Kidney (tissue), 14 donors: Measurements from ENCODE around the gene NEURL4. TPM values are rescaled to one million over a fixed set of nuclear protein-coding genes. Genes with fewer than 3 reads are reported as not detected.

ENCODE experiments used
- DNase-seq, 5 donors: peaks; one replicate each; pipeline ENCODE4 v3.0.0-alpha.2; 2013 to 2020
- FAIRE-seq: peaks from 2 replicates; lab custom pipeline; 2012; peaks lifted over from hg19 to GRCh38; lab: Jason Lieb, UNC
- H3K27ac ChIP-seq, 2 donors: one replicate each; pipeline ENCODE4 v1.7.0; 2013; ENCODE audit warnings: low read depth in 2 of 2, low read length in 2 of 2, inconsistent platforms in 1 of 2
- H3K27me3 ChIP-seq: one replicate; pipeline ENCODE4 v1.7.1; 2013; ENCODE audit warnings: low read length, inconsistent platforms; ENCODE audit not compliant: control insufficient read depth, insufficient read depth
- H3K36me3 ChIP-seq, 3 donors: one replicate each; pipeline versions ENCODE4 v1.7.0 to v1.7.1; 2013; ENCODE audit warnings: low read length in 3 of 3, control low read depth in 1 of 3, inconsistent platforms in 1 of 3; ENCODE audit not compliant: insufficient read depth in 3 of 3, control insufficient read depth in 2 of 3
- H3K4me1 ChIP-seq, 3 donors: one replicate each; pipeline versions ENCODE4 v1.7.0 to v1.7.1; 2013; ENCODE audit warnings: low read length in 3 of 3, inconsistent platforms in 1 of 3, low read depth in 1 of 3; ENCODE audit not compliant: control insufficient read depth in 2 of 3, insufficient read depth in 2 of 3
- H3K4me3 ChIP-seq, 3 donors: one replicate each; pipeline versions ENCODE4 v1.7.0 to v1.8.1; 2013; ENCODE audit warnings: low read length in 3 of 3, control low read depth in 1 of 3, inconsistent platforms in 1 of 3
- H3K9ac ChIP-seq, 3 donors: one replicate each; pipeline versions ENCODE4 v1.7.0 to v1.7.1; 2013; ENCODE audit warnings: low read length in 3 of 3, control low read depth in 1 of 3, inconsistent platforms in 1 of 3
- H3K9me3 ChIP-seq, 3 donors: one replicate each; pipeline versions ENCODE4 v1.7.0 to v1.7.1; 2013; ENCODE audit warnings: low read length in 3 of 3, control low read depth in 1 of 3, inconsistent platforms in 1 of 3; ENCODE audit not compliant: control insufficient read depth in 2 of 3, insufficient read depth in 1 of 3
- intact Hi-C: fragments of 100-400 bp; cut with DNase I; formaldehyde crosslinking; loops from one replicate; pipeline ENCODE4 v1.11.1; 2022
- polyA plus RNA-seq: library from polyadenylated mRNA; stranded (reverse); fragments of 350-450 nt; fragmentation: Illumina TruSeq; extraction: RNeasy Lipid Tissue Mini Kit (QIAGEN cat#74804); gene quantifications from one replicate; pipeline ENCODE4 v1.2.3, GENCODE V29; 2014; ENCODE audit warnings: low read depth, low replicate concordance; ENCODE audit not compliant: insufficient read depth
- total RNA-seq: library from RNA; stranded (reverse); fragmentation: NEBNext Ultra II Directional; extraction: Animal tissue kit (Norgen Biotek cat#: 25700); gene quantifications from one replicate; pipeline ENCODE4 v1.2.1, GENCODE V29; 2021
- TF ChIP-seq, protein P1 (sequence below): IDR thresholded peaks from 3 replicates; pipeline ENCODE4 v1.5.1; 2012; ENCODE audit warnings: mild to moderate bottlenecking, moderate library complexity, borderline replicate concordance; ENCODE audit not compliant: insufficient read depth; ENCODE audit errors: extremely low read depth
- donor health status: control.
- donor health status: control.
- donor health status: control.
- donor health status: control.
- donor health status: control.
- donor health status: DM: yes; HTN: yes; CAD: no.
- donor health status: Normal renal cell carcinoma (clear cell type).

The NEURL4 gene
- total and polyA plus RNA-seq, 2 donors from 2014 or later: 21.2 to 44.7 TPM

DNA sequence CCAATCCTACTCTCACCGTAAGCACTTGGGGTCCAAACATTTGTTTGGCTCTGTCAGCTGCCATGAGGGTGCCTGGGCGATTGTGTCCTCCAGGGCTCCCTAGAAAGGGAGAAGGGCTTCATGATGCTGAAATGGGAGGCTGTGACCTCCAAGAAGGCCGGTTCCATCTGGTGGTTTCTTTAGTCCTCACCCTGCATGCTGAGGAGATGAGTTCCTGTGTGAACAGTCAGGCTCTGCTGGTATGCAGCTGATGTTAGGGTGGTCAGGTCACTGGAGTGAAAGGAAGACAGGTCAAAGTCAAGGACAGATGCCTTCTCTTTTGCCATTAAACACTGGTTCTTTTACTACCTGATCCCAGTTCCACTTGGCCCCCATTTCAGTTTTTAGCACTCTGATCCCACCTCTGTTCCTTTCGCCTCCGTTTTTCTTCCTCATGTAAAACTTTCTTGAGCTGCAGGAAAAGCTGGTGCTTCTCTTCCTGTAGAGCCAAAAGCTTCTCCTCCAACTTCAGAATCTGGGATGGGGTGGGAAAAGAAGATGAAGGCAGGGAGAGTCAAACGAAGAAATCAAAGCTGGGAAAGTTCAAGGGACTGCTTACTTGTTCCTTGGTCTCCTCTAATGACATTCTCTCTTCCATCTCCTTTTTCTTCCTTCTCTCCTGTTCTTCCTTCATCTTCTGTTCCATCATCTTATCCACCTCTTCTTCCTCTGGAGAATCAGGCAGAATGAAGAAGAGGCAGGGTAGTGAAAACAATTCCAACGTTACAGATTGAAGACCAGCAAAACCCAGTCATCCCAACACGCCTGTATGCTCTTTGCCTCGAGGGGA lies 15.0 kb downstream of the NEURL4 start:
- DNase-seq: no peak
- peak overlapping the region; percentile 59 to 93 (median 79) for H3K4me3 ChIP-seq
- no peaks in the 10 kb centered on the region for H3K27me3 ChIP-seq
- peaks cover 14 to 56% (median 50%) of the 10 kb centered on the region in 3 donors for H3K36me3 ChIP-seq
- TF ChIP-seq, protein P1, sequence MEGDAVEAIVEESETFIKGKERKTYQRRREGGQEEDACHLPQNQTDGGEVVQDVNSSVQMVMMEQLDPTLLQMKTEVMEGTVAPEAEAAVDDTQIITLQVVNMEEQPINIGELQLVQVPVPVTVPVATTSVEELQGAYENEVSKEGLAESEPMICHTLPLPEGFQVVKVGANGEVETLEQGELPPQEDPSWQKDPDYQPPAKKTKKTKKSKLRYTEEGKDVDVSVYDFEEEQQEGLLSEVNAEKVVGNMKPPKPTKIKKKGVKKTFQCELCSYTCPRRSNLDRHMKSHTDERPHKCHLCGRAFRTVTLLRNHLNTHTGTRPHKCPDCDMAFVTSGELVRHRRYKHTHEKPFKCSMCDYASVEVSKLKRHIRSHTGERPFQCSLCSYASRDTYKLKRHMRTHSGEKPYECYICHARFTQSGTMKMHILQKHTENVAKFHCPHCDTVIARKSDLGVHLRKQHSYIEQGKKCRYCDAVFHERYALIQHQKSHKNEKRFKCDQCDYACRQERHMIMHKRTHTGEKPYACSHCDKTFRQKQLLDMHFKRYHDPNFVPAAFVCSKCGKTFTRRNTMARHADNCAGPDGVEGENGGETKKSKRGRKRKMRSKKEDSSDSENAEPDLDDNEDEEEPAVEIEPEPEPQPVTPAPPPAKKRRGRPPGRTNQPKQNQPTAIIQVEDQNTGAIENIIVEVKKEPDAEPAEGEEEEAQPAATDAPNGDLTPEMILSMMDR: no peak
- intact Hi-C loops: no loop called here
- FAIRE-seq: no peak
- peak overlapping the region; percentile 9 to 91 (median 85) for H3K9ac ChIP-seq
- peak overlapping the region; percentile 90 to 92 for H3K27ac ChIP-seq
- H3K4me1 ChIP-seq: peaks cover 0 to 40% (median 14%) of the 10 kb centered on the region in 3 donors
- H3K9me3 ChIP-seq: no peaks in the 10 kb centered on the region

DNA sequence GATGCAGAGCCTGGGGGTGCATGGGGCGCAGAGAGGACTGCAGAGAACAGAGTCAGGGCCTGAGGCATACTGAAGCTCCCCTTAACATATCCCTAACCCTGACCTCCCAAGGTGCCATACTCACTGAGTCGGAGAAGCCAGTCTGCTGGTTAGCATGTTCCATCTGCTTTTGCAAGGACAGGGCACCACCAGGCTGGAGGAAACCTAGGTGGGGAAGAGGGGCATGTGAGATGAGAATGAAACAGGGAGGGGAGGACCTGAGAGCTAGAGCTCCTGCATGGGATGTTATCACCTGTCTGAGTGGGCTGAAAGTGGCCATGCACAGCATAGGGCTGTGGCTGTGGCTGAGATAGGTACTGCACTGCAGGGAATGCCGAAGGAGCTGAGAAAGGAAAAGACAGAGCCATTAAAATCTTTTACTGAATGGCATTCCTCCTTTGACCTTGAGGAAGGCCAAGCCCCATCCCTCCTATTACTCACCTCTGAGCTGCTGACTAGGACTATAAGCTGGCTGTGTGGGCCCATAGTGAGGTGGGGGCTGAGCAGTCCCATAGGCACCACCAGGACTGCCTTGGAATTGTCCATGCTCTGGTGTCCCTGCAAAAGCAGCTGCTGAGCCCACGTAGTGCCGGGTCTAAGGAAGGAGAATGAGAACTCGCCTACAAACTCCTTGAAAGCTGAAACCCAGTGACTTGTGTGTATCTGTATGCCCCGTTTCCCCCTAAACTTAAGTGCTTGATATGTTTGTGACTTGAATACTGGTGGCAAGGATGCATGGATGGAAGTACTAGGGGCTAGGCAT lies 15.8 kb downstream of the NEURL4 start:
- intact Hi-C loops: no loop called here

DNA sequence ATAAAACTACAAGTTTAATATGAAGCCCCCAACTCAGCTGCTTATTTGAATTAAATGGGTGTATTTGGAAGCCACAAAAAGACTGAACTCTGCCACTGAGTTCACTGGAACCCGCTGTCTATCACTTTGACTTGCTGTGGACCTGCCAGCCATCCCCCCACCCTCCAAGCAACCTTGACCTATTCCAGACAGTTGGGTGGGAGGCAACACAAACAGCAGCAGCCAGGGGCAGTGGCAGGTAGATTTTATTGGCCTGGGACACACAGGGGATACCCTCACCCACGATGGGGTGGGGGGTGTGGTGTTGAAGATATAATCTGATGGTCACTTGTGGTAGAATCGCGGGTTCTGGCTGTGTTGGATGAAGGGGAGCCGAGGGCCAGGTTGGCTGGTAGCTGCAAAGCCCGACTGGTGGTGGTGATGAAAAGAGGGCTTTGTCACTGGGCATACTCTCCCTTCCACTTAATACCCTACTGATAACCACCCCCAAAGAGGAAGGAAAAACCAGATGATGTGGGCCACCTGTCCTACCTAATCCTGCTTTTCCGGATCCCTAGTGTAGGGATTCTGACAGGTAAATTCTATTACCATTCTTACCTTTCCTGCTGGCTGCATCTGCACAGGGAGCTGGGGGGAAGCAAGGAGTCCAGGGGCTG lies 16.6 kb downstream of the NEURL4 start:
- Histone ChIP-seq H3K27ac (no peak overlapping the region), H3K4me3 (no peak overlapping the region), H3K4me1 (peaks cover 0 to 37% (median 12%) of the 10 kb centered on the region in 3 donors), H3K9ac (no peak overlapping the region), H3K36me3 (peaks cover 14 to 50% (median 44%) of the 10 kb centered on the region in 3 donors), H3K27me3 (no peaks in the 10 kb centered on the region), H3K9me3 (no peaks in the 10 kb centered on the region)
- DNase-seq (no peak), FAIRE-seq (no peak)
- TF ChIP-seq, protein P1: no peak
- intact Hi-C loops: no loop called here

More for the DNA sequence above, 15.8 kb downstream of the NEURL4 start:
- no peaks in the 10 kb centered on the region for H3K9me3 ChIP-seq
- no peaks in the 10 kb centered on the region for H3K27me3 ChIP-seq
- TF ChIP-seq, protein P1: no peak
- H3K4me3 ChIP-seq: peak overlapping the region in 1 of 3 donors; percentile 93
- H3K9ac ChIP-seq: no peak overlapping the region
- FAIRE-seq (no peak), DNase-seq (no peak)
- H3K27ac ChIP-seq: no peak overlapping the region
- H3K4me1 ChIP-seq: peaks cover 0 to 41% (median 12%) of the 10 kb centered on the region in 3 donors
- peaks cover 14 to 51% (median 47%) of the 10 kb centered on the region in 3 donors for H3K36me3 ChIP-seq
